ENCODE measurements around the gene ZBTB7C. TPM values are rescaled to one million over a fixed set of nuclear protein-coding genes. Genes with fewer than 3 reads are reported as not detected.

The ZBTB7C gene
- total and polyA plus RNA-seq, 5 donors from 2014 or later, result not detected

GRCh38 chr18:48304906-48305693 is 104.1 kb downstream of the ZBTB7C start:
- Mint-ChIP-seq H3K27me3 (peaks cover 7% of the 10 kb centered on the region), H3K36me3 (no peaks in the 10 kb centered on the region), H3K27ac (no peak overlapping the region), H3K4me1 (peaks cover 0 to 5% (median 2%) of the 10 kb centered on the region in 4 donors), H3K4me3 (no peak overlapping the region), H3K9me3 (peaks cover 0 to 2% (median 0%) of the 10 kb centered on the region in 7 donors)
- no peaks in the 10 kb centered on the region for H3K4me1 ChIP-seq (ENCODE audit: control insufficient read depth, insufficient read depth, low read length, poor library complexity, severe bottlenecking)
- no peaks in the 10 kb centered on the region for H3K27me3 ChIP-seq (ENCODE audit: control insufficient read depth, insufficient read depth, low read length)
- no peak overlapping the region for H3K4me3 ChIP-seq (ENCODE audit: low read depth, low read length)
- H3K36me3 ChIP-seq (ENCODE audit: control insufficient read depth, insufficient read depth, low read length), result no peaks in the 10 kb centered on the region
- H3K27ac ChIP-seq (ENCODE audit: insufficient read depth, low read length, poor library complexity, severe bottlenecking), result no peak overlapping the region
- DNase-seq (no peak), ATAC-seq (ENCODE audit: low read depth in 2 of 2) (no peak)
- no peaks in the 10 kb centered on the region for H3K9me3 ChIP-seq (ENCODE audit: control insufficient read depth in 2 of 2, low read length in 2 of 2)

- no peak for DNase-seq
- Histone ChIP-seq H3K36me3 (ENCODE audit: control insufficient read depth, insufficient read depth, low read length) (no peaks in the 10 kb centered on the region), H3K4me3 (ENCODE audit: low read depth, low read length) (no peak overlapping the region), H3K4me1 (ENCODE audit: control insufficient read depth, insufficient read depth, low read length, poor library complexity, severe bottlenecking) (no peaks in the 10 kb centered on the region), H3K27ac (ENCODE audit: insufficient read depth, low read length, poor library complexity, severe bottlenecking) (no peak overlapping the region), H3K9me3 (ENCODE audit: control insufficient read depth in 2 of 2, low read length in 2 of 2) (no peaks in the 10 kb centered on the region), H3K27me3 (ENCODE audit: control insufficient read depth, insufficient read depth, low read length) (no peaks in the 10 kb centered on the region)
- H3K9me3 Mint-ChIP-seq, result peaks cover 0 to 1% (median 0%) of the 10 kb centered on the region in 7 donors
- H3K4me1 Mint-ChIP-seq, result peaks cover 0 to 5% (median 2%) of the 10 kb centered on the region in 4 donors
- H3K27me3 Mint-ChIP-seq, result no peaks in the 10 kb centered on the region
- H3K27ac Mint-ChIP-seq, result no peak overlapping the region
- no peaks in the 10 kb centered on the region for H3K36me3 Mint-ChIP-seq
- no peak overlapping the region for H3K4me3 Mint-ChIP-seq
- no peak for ATAC-seq (ENCODE audit: low read depth in 2 of 2)
These were observed 105.3 kb downstream of the ZBTB7C start for GRCh38 chr18:48303883-48304282.

- Mint-ChIP-seq H3K36me3 (no peaks in the 10 kb centered on the region), H3K27ac (no peak overlapping the region), H3K9me3 (no peaks in the 10 kb centered on the region), H3K4me3 (no peak overlapping the region), H3K27me3 (no peaks in the 10 kb centered on the region), H3K4me1 (peaks cover 0 to 5% (median 2%) of the 10 kb centered on the region in 4 donors)
- Histone ChIP-seq H3K27me3 (ENCODE audit: control insufficient read depth, insufficient read depth, low read length) (no peaks in the 10 kb centered on the region), H3K9me3 (ENCODE audit: control insufficient read depth in 2 of 2, low read length in 2 of 2) (no peaks in the 10 kb centered on the region), H3K4me1 (ENCODE audit: control insufficient read depth, insufficient read depth, low read length, poor library complexity, severe bottlenecking) (no peaks in the 10 kb centered on the region), H3K36me3 (ENCODE audit: control insufficient read depth, insufficient read depth, low read length) (no peaks in the 10 kb centered on the region), H3K4me3 (ENCODE audit: low read depth, low read length) (no peak overlapping the region), H3K27ac (ENCODE audit: insufficient read depth, low read length, poor library complexity, severe bottlenecking) (no peak overlapping the region)
- no peak for DNase-seq
- no peak for ATAC-seq (ENCODE audit: low read depth in 2 of 2)
These were observed 106.4 kb downstream of the ZBTB7C start for GRCh38 chr18:48302736-48303135.

GRCh38 chr18:48300463-48300961 is 108.7 kb downstream of the ZBTB7C start:
- H3K9me3 Mint-ChIP-seq, result peaks cover 0 to 1% (median 0%) of the 10 kb centered on the region in 7 donors
- H3K36me3 Mint-ChIP-seq, result no peaks in the 10 kb centered on the region
- peaks cover 0 to 5% (median 2%) of the 10 kb centered on the region in 4 donors for H3K4me1 Mint-ChIP-seq
- H3K4me3 Mint-ChIP-seq, result peak overlapping the region in 1 of 4 donors; percentile 56
- Histone ChIP-seq H3K4me3 (ENCODE audit: low read depth, low read length) (no peak overlapping the region), H3K27me3 (ENCODE audit: control insufficient read depth, insufficient read depth, low read length) (no peaks in the 10 kb centered on the region), H3K36me3 (ENCODE audit: control insufficient read depth, insufficient read depth, low read length) (no peaks in the 10 kb centered on the region), H3K27ac (ENCODE audit: insufficient read depth, low read length, poor library complexity, severe bottlenecking) (no peak overlapping the region), H3K4me1 (ENCODE audit: control insufficient read depth, insufficient read depth, low read length, poor library complexity, severe bottlenecking) (no peaks in the 10 kb centered on the region), H3K9me3 (ENCODE audit: control insufficient read depth in 2 of 2, low read length in 2 of 2) (no peaks in the 10 kb centered on the region)
- H3K27me3 Mint-ChIP-seq, result no peaks in the 10 kb centered on the region
- DNase-seq, result peak in 1 of 3 donors; percentile 40
- ATAC-seq (ENCODE audit: low read depth in 2 of 2), result no peak
- H3K27ac Mint-ChIP-seq, result no peak overlapping the region

GRCh38 chr18:48297139-48297538 is 112.0 kb downstream of the ZBTB7C start:
- Histone ChIP-seq H3K36me3 (ENCODE audit: control insufficient read depth, insufficient read depth, low read length) (no peaks in the 10 kb centered on the region), H3K4me3 (ENCODE audit: low read depth, low read length) (no peak overlapping the region), H3K27me3 (ENCODE audit: control insufficient read depth, insufficient read depth, low read length) (no peaks in the 10 kb centered on the region), H3K9me3 (ENCODE audit: control insufficient read depth in 2 of 2, low read length in 2 of 2) (no peaks in the 10 kb centered on the region), H3K27ac (ENCODE audit: insufficient read depth, low read length, poor library complexity, severe bottlenecking) (no peak overlapping the region), H3K4me1 (ENCODE audit: control insufficient read depth, insufficient read depth, low read length, poor library complexity, severe bottlenecking) (no peaks in the 10 kb centered on the region)
- H3K4me1 Mint-ChIP-seq, result peaks cover 0 to 5% (median under 1%) of the 10 kb centered on the region in 4 donors
- no peaks in the 10 kb centered on the region for H3K27me3 Mint-ChIP-seq
- H3K36me3 Mint-ChIP-seq, result no peaks in the 10 kb centered on the region
- H3K9me3 Mint-ChIP-seq, result peaks cover 0 to 1% (median 0%) of the 10 kb centered on the region in 7 donors
- no peak for ATAC-seq (ENCODE audit: low read depth in 2 of 2)
- no peak overlapping the region for H3K27ac Mint-ChIP-seq
- H3K4me3 Mint-ChIP-seq, result no peak overlapping the region
- DNase-seq, result no peak

GRCh38 chr18:48296581-48296980 is 112.6 kb downstream of the ZBTB7C start:
- peaks cover 0 to 1% (median 0%) of the 10 kb centered on the region in 7 donors for H3K9me3 Mint-ChIP-seq
- no peaks in the 10 kb centered on the region for H3K36me3 Mint-ChIP-seq
- H3K27ac ChIP-seq (ENCODE audit: insufficient read depth, low read length, poor library complexity, severe bottlenecking), result no peak overlapping the region
- no peaks in the 10 kb centered on the region for H3K4me1 ChIP-seq (ENCODE audit: control insufficient read depth, insufficient read depth, low read length, poor library complexity, severe bottlenecking)
- peaks cover 0 to 5% (median 0%) of the 10 kb centered on the region in 4 donors for H3K4me1 Mint-ChIP-seq
- no peak for ATAC-seq (ENCODE audit: low read depth in 2 of 2)
- H3K36me3 ChIP-seq (ENCODE audit: control insufficient read depth, insufficient read depth, low read length), result no peaks in the 10 kb centered on the region
- H3K4me3 ChIP-seq (ENCODE audit: low read depth, low read length), result no peak overlapping the region
- H3K27me3 Mint-ChIP-seq, result peaks cover 3% of the 10 kb centered on the region
- no peak overlapping the region for H3K4me3 Mint-ChIP-seq
- no peaks in the 10 kb centered on the region for H3K9me3 ChIP-seq (ENCODE audit: control insufficient read depth in 2 of 2, low read length in 2 of 2)
- no peaks in the 10 kb centered on the region for H3K27me3 ChIP-seq (ENCODE audit: control insufficient read depth, insufficient read depth, low read length)
- H3K27ac Mint-ChIP-seq, result no peak overlapping the region
- DNase-seq, result no peak

- DNase-seq (no peak), ATAC-seq (ENCODE audit: low read depth in 2 of 2) (no peak)
- Mint-ChIP-seq H3K36me3 (no peaks in the 10 kb centered on the region), H3K27ac (no peak overlapping the region), H3K27me3 (peaks cover 4% of the 10 kb centered on the region), H3K4me3 (no peak overlapping the region), H3K9me3 (peaks cover 0 to 1% (median 0%) of the 10 kb centered on the region in 7 donors), H3K4me1 (peaks cover 0 to 5% (median 0%) of the 10 kb centered on the region in 4 donors)
- Histone ChIP-seq H3K27me3 (ENCODE audit: control insufficient read depth, insufficient read depth, low read length) (no peaks in the 10 kb centered on the region), H3K9me3 (ENCODE audit: control insufficient read depth in 2 of 2, low read length in 2 of 2) (no peaks in the 10 kb centered on the region), H3K4me1 (ENCODE audit: control insufficient read depth, insufficient read depth, low read length, poor library complexity, severe bottlenecking) (no peaks in the 10 kb centered on the region), H3K36me3 (ENCODE audit: control insufficient read depth, insufficient read depth, low read length) (no peaks in the 10 kb centered on the region), H3K4me3 (ENCODE audit: low read depth, low read length) (no peak overlapping the region), H3K27ac (ENCODE audit: insufficient read depth, low read length, poor library complexity, severe bottlenecking) (no peak overlapping the region)
These were observed 113.4 kb downstream of the ZBTB7C start for GRCh38 chr18:48295586-48296311.

Measured in CD4-positive, CD25-positive, alpha-beta regulatory T cell (primary cell).